KMS-11 (cell line): ENCODE results near the gene GREM2.

Experiments
- H2AFZ ChIP-seq: fragments of 200-600 bp; sonication (generic); 2 replicates; pipeline ENCODE4 v1.6.1; 2016; ENCODE audit warnings: antibody characterized with exemption, mixed run types, low read depth
- H3K27ac ChIP-seq: fragments of 200-600 bp; sonication (generic); 2 replicates; pipeline ENCODE4 v1.6.1; 2016; ENCODE audit warnings: mild to moderate bottlenecking, mixed run types
- H3K27me3 ChIP-seq: fragments of 200-600 bp; sonication (generic); 2 replicates; pipeline ENCODE4 v1.6.1; 2017; ENCODE audit warnings: mild to moderate bottlenecking, low read depth, mixed run types, moderate library complexity; ENCODE audit not compliant: insufficient read depth
- H3K36me3 ChIP-seq: fragments of 200-600 bp; sonication (generic); 2 replicates; pipeline ENCODE4 v1.6.1; 2017; ENCODE audit warnings: mild to moderate bottlenecking, mixed run types; ENCODE audit not compliant: insufficient read depth
- H3K4me1 ChIP-seq: fragments of 200-600 bp; sonication (generic); 2 replicates; pipeline ENCODE4 v1.6.1; 2016; ENCODE audit warnings: mild to moderate bottlenecking, low read depth, mixed run types; ENCODE audit not compliant: poor library complexity, severe bottlenecking
- H3K4me2 ChIP-seq: fragments of 200-600 bp; sonication (generic); 2 replicates; pipeline ENCODE4 v1.7.0; 2016; ENCODE audit warnings: mild to moderate bottlenecking, mixed run types
- H3K4me3 ChIP-seq: fragments of 200-600 bp; sonication (generic); IDR thresholded peaks from 2 replicates; pipeline ENCODE4 v1.6.1; 2017; ENCODE audit warnings: low read depth, low read length, mixed read lengths; ENCODE audit not compliant: insufficient read depth
- H3K79me2 ChIP-seq: fragments of 200-600 bp; sonication (generic); 2 replicates; pipeline ENCODE4 v1.6.1; 2016; ENCODE audit warnings: low read depth, mixed run types; ENCODE audit not compliant: insufficient read depth
- H3K9ac ChIP-seq: fragments of 200-600 bp; sonication (generic); 2 replicates; pipeline ENCODE4 v1.6.1; 2016; ENCODE audit warnings: mild to moderate bottlenecking, mixed run types
- H4K20me1 ChIP-seq: fragments of 200-600 bp; sonication (generic); 2 replicates; pipeline ENCODE4 v1.6.1; 2016; ENCODE audit warnings: mild to moderate bottlenecking, mixed run types; ENCODE audit not compliant: insufficient read depth
- TF ChIP-seq, protein P1 (sequence below): fragments of 200-600 bp; sonication (generic); conservative IDR thresholded peaks from 2 replicates; pipeline ENCODE4 v1.6.1; 2017; ENCODE audit warnings: low read depth, mild to moderate bottlenecking, antibody characterized with exemption, low read length, moderate library complexity, mixed read lengths

The GREM2 gene

DNA sequence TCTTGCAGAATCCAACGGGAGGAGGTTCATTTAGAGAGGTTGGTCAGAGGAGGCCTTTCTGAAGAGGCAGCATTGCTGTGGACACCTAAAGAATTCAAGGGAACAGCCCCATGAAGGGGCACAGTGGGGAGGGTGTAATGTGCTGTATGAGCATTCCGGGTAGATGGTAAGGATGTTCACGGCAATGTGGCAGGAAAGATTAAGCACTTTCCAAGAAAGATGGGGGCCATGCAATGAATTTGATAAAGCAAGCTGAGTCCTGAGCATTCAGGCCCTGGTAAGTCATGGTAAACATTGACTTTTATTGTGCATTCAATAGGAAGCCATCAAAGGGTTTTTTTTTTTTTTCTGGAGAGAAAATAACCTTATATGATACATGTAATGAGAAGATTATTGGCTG, 166.6 kb downstream of the GREM2 start:
- H3K4me3 ChIP-seq = no peak overlapping the region
- H4K20me1 ChIP-seq = no peaks in the 10 kb centered on the region
- no peak overlapping the region for H3K4me2 ChIP-seq
- no peak overlapping the region for H3K27ac ChIP-seq
- H3K27me3 ChIP-seq = no peaks in the 10 kb centered on the region
- no peak overlapping the region for H2AFZ ChIP-seq
- H3K36me3 ChIP-seq = no peaks in the 10 kb centered on the region
- TF ChIP-seq, protein P1, sequence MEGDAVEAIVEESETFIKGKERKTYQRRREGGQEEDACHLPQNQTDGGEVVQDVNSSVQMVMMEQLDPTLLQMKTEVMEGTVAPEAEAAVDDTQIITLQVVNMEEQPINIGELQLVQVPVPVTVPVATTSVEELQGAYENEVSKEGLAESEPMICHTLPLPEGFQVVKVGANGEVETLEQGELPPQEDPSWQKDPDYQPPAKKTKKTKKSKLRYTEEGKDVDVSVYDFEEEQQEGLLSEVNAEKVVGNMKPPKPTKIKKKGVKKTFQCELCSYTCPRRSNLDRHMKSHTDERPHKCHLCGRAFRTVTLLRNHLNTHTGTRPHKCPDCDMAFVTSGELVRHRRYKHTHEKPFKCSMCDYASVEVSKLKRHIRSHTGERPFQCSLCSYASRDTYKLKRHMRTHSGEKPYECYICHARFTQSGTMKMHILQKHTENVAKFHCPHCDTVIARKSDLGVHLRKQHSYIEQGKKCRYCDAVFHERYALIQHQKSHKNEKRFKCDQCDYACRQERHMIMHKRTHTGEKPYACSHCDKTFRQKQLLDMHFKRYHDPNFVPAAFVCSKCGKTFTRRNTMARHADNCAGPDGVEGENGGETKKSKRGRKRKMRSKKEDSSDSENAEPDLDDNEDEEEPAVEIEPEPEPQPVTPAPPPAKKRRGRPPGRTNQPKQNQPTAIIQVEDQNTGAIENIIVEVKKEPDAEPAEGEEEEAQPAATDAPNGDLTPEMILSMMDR = no peak
- no peaks in the 10 kb centered on the region for H3K4me1 ChIP-seq
- no peak overlapping the region for H3K9ac ChIP-seq
- no peaks in the 10 kb centered on the region for H3K79me2 ChIP-seq

DNA sequence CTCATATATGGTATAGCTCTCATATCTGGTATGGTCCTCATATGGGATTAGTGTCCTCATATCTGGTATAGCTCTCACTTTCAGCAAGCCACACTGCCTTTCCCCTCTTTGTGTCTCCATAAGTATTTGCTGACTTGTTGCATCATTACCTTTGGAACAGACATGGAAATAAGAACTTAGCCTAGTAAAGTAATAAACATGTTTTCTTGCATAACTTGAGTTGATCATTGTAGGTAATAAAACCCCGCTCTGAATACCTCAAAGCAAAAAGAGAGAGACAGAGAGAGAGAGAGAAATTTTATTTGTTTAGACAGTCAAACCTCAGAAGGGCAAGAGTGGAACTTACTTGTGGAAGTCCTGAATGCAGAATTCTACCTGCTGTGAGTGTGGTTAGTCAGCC, 170.3 kb downstream of the GREM2 start:
- Histone ChIP-seq H3K27ac (no peak overlapping the region), H2AFZ (no peak overlapping the region), H3K9ac (no peak overlapping the region), H3K36me3 (no peaks in the 10 kb centered on the region), H4K20me1 (no peaks in the 10 kb centered on the region), H3K27me3 (no peaks in the 10 kb centered on the region), H3K4me1 (no peaks in the 10 kb centered on the region), H3K79me2 (no peaks in the 10 kb centered on the region), H3K4me3 (no peak overlapping the region), H3K4me2 (no peak overlapping the region)
- TF ChIP-seq, protein P1 = no peak
